ENCODE results near the gene NTSR2.
A peak's percentile ranks its signal among the peaks of the same experiment; 100 is the strongest.

NTSR2 gene

GRCh38 chr2:11658208-11659114, 11.5 kb downstream of the NTSR2 start:
- TF ChIP-seq CTCF (conservative IDR thresholded peaks at IDR 0.05) = no peak
- no peak for TF ChIP-seq ZFX (IDR thresholded peaks at IDR 0.05)
- no peak overlapping the region for H3K27ac ChIP-seq

GRCh38 chr2:11657646-11658045, 12.3 kb downstream of the NTSR2 start:
- peak overlapping the region; percentile 51; the same call in 1 of the 2 replicates for H3K27ac ChIP-seq
- TF ChIP-seq CTCF (conservative IDR thresholded peaks at IDR 0.05) (no peak), ZFX (IDR thresholded peaks at IDR 0.05) (no peak)

GRCh38 chr2:11657195-11657594, 12.8 kb downstream of the NTSR2 start:
- peak overlapping the region; percentile 51 for H3K27ac ChIP-seq
- no peak for TF ChIP-seq ZFX (IDR thresholded peaks at IDR 0.05)
- TF ChIP-seq CTCF (conservative IDR thresholded peaks at IDR 0.05) = no peak

GRCh38 chr2:11656671-11657101, 13.3 kb downstream of the NTSR2 start:
- no peak for TF ChIP-seq CTCF (conservative IDR thresholded peaks at IDR 0.05)
- TF ChIP-seq ZFX (IDR thresholded peaks at IDR 0.05) = no peak
- peak overlapping the region; percentile 51 for H3K27ac ChIP-seq

- TF ChIP-seq CTCF (conservative IDR thresholded peaks at IDR 0.05) (no peak), ZFX (IDR thresholded peaks at IDR 0.05) (no peak)
- H3K27ac ChIP-seq = peak overlapping the region; percentile 51; the same call in 1 of the 2 replicates
Measured at GRCh38 chr2:11656252-11656651, 13.7 kb downstream of the NTSR2 start.

GRCh38 chr2:11655495-11655894, 14.5 kb downstream of the NTSR2 start:
- peak overlapping the region; percentile 56 for H3K27ac ChIP-seq
- no peak for TF ChIP-seq CTCF (conservative IDR thresholded peaks at IDR 0.05)
- TF ChIP-seq ZFX (IDR thresholded peaks at IDR 0.05) = no peak

- H3K27ac ChIP-seq = no peak overlapping the region
Measured at GRCh38 chr2:11652553-11652952, 17.4 kb downstream of the NTSR2 start.

More at GRCh38 chr2:11652553-11652952, 17.4 kb downstream of the NTSR2 start:
- no peak for TF ChIP-seq CTCF (conservative IDR thresholded peaks at IDR 0.05)
- TF ChIP-seq ZFX (IDR thresholded peaks at IDR 0.05) = no peak

Data from C4-2B (cell line).